ENCODE measurements around the gene SOX13.
"Not testable (repeated sequence)": the region's sequence is repeated elsewhere in the genome, so short reads cannot be mapped to it uniquely, and the experiment has no call there.

Gene SOX13

DNA sequence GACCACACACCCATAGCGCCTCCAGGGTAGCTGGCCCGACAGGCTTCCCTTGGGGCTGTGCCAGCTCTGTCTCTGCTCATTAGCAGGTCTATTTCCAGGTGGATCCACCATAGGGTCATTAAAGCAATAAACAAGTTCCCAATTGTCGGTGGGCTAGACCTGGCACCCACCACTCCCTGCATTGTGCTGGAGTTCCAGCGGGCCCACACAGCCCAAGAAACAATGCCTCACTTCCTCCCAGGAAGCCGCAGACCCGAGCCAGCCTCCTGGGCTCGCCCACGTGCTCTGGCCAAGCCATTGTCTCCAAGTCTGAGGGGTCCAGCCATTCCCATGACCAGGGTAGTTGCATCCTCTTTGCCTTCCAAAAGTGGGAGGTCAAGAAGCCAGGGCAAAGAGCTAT lies 27.5 kb upstream of the SOX13 start:
- TF ChIP-seq, protein P1, sequence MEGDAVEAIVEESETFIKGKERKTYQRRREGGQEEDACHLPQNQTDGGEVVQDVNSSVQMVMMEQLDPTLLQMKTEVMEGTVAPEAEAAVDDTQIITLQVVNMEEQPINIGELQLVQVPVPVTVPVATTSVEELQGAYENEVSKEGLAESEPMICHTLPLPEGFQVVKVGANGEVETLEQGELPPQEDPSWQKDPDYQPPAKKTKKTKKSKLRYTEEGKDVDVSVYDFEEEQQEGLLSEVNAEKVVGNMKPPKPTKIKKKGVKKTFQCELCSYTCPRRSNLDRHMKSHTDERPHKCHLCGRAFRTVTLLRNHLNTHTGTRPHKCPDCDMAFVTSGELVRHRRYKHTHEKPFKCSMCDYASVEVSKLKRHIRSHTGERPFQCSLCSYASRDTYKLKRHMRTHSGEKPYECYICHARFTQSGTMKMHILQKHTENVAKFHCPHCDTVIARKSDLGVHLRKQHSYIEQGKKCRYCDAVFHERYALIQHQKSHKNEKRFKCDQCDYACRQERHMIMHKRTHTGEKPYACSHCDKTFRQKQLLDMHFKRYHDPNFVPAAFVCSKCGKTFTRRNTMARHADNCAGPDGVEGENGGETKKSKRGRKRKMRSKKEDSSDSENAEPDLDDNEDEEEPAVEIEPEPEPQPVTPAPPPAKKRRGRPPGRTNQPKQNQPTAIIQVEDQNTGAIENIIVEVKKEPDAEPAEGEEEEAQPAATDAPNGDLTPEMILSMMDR (conservative IDR thresholded peaks at IDR 0.05), result no peak
- TF ChIP-seq ZFX (IDR thresholded peaks at IDR 0.05), result no peak
- H3K27ac ChIP-seq, result no peak overlapping the region

GRCh38 chr1:204046346-204046745 lies 26.6 kb upstream of the SOX13 start:
- H3K27ac ChIP-seq, result no peak overlapping the region
- TF ChIP-seq, protein P1 (conservative IDR thresholded peaks at IDR 0.05), result no peak

GRCh38 chr1:204048796-204049195 lies 24.1 kb upstream of the SOX13 start:
- H3K27ac ChIP-seq, result not testable (repeated sequence)

DNA sequence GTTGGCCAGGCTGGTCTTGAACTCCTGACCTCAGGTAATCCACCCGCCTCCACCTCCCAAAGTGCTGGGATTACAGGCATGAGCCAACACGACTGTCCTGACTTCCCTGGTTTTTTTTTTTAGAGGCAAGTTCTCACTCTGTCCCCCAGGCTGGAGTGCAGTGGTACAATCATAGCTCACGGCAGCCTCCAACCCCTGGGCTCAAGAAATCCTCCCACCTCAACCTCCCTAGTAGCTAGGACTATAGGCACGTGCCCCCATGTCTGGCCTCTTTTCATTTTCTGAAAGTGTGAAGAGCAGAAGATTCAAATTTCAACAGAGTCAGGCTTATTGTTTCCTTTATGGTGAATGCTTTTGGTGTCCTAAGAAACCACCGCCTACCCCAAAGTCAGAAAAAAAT lies 21.7 kb upstream of the SOX13 start:
- H3K27ac ChIP-seq, result no peak overlapping the region
- TF ChIP-seq ZFX (IDR thresholded peaks at IDR 0.05), result no peak
- TF ChIP-seq, protein P1 (conservative IDR thresholded peaks at IDR 0.05), result no peak

DNA sequence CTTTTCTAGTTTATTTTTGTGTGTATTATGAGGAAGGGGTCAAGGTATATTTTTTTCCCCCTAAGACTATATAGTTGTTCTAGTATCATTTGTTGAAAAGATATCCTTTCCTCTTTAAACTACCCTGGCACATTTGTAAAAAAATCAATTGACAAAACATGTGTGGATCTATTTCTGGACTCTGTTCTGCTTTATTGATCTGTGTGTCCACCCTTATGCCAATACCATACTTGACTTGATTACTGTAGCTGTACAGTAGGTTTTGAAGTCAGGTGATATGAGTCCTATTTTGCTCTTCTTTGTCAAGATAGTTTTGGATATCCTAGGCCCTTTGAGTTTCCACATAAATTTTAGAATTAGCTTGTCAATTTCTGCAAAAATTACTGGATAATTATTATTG lies 21.2 kb upstream of the SOX13 start:
- TF ChIP-seq, protein P1 (conservative IDR thresholded peaks at IDR 0.05), result no peak
- no peak for TF ChIP-seq ZFX (IDR thresholded peaks at IDR 0.05)
- H3K27ac ChIP-seq, result no peak overlapping the region

DNA sequence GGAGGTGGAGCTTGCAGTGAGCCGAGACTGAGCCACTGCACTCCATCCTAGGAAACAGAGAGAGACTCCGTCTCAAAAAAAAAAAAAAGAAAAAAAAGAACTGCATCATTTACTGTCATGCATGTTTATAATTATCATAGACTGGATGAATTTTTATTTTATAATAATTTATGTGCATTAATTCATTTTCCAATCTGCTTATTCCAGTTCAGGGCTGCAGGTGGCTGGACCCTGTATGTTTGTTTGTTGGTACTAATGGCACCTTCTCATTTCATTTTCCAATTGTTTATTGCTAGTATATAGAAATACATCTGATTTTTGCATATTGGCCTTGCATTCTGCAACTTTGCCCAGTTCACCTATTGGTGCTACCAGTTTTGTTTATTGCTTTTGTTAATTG lies 19.0 kb upstream of the SOX13 start:
- TF ChIP-seq, protein P1 (conservative IDR thresholded peaks at IDR 0.05), result no peak
- no peak for TF ChIP-seq ZFX (IDR thresholded peaks at IDR 0.05)
- no peak overlapping the region for H3K27ac ChIP-seq

DNA sequence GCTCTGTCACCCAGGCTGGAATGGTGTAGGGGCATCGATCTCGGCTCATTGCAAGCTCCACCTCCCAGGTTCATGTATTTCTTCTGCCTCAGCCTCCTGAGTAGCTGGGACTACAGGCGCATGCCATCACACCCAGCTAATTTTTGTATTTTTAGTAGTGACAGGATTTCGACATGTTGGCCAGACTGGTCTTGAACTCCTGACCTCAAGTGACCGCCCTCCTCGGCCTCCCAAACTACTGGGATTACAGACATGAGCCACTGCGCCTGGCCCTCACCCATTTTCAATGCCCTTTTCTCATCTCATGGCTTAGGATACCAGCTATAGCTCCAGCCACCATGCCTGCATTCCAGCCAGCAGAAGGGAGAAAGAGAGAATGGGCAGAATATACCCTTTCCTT lies 12.9 kb upstream of the SOX13 start:
- TF ChIP-seq, protein P1 (conservative IDR thresholded peaks at IDR 0.05), result no peak
- TF ChIP-seq ZFX (IDR thresholded peaks at IDR 0.05), result no peak
- no peak overlapping the region for H3K27ac ChIP-seq

DNA sequence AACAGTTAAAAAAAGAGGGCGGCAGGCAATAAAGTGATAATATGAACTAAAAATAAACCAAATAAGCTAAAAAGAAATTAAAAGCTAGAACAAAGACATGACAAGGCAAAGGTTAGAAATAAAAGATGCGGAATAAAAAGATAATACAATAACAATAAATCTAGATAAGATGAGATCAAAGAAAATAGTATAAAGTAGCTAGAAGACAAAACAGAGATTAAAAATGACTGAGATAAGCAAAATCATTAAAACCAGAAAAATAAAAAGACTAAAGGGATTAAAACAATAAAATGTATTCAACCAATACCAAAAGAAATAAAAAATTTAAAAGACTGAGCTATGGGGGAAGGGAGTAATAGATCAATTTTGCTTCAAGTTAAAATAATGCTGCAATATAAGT lies 10.8 kb upstream of the SOX13 start:
- TF ChIP-seq, protein P1 (conservative IDR thresholded peaks at IDR 0.05), result no peak
- TF ChIP-seq ZFX (IDR thresholded peaks at IDR 0.05), result no peak

More for the DNA sequence above, 10.8 kb upstream of the SOX13 start:
- no peak overlapping the region for H3K27ac ChIP-seq
